GM19452 (cell line): Measurements from ENCODE around the gene TMPRSS2.

ENCODE experiments used
- ATAC-seq: cut with Tn5 transposase; IDR thresholded peaks from one replicate; pipeline ENCODE4 v1.9.1; 2021; ENCODE audit not compliant: unreplicated experiment

TMPRSS2 gene

DNA sequence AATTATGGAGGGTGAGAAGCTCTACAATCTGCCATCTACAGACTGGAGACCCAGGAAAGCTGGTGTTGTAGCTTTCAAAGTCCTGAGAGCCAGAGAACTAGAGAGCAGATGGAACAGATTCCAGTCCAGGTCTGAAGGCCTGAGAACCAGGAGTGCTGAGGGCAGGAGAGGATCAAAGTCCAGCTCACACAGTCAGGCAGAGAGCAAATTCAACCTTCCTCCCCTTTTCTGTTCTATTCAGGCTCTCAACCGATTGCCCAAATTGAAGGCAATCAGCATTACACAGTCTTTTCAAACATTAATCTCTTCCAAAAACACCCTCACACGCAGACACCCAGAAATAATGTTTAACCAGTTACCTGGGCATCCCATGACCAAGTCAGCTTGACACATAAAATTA lies 2.5 kb upstream of the TMPRSS2 start:
- no peak for ATAC-seq

GRCh38 chr21:41509733-41510132 lies 1.8 kb upstream of the TMPRSS2 start:
- ATAC-seq, result no peak

- ATAC-seq, result no peak
Measured at GRCh38 chr21:41509145-41509496, 1.2 kb upstream of the TMPRSS2 start.

DNA sequence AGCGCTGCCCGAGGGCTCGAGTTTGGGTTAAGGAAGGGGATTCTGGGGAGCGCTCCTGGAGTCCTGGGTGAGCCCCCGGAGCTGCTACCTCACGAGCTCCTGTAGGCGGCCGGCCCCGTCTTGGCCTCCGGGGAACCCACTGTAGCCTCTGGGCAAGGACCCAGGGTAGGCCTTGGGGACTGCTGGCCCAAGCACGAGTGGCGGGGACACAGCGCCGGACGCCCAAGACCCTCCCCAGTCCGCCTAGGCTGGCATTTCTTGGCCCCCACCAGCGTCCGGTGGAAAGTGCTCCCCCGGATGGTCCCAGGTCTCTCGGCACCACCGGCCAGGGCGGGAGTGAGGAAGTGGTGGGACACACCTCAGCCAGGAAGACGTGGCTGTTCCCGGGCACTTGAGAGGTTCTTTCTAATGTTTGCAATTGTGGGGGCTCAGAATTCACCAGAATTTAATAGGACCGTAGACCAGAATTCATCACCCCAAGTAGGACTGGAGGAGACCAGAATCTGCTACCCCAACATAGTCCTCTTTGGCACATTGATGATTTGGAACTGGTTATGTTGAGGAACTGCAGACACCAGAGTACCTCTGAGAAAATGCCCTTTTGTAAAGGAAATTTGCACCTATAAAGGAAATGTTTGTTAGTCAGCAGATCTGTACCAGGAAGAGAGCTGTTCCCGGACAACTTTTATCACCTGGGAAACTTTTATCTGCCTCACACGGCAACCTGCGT lies 622 bp upstream of the TMPRSS2 start:
- ATAC-seq, result no peak

GRCh38 chr21:41506611-41507520 lies 1.1 kb downstream of the TMPRSS2 start:
- no peak for ATAC-seq

DNA sequence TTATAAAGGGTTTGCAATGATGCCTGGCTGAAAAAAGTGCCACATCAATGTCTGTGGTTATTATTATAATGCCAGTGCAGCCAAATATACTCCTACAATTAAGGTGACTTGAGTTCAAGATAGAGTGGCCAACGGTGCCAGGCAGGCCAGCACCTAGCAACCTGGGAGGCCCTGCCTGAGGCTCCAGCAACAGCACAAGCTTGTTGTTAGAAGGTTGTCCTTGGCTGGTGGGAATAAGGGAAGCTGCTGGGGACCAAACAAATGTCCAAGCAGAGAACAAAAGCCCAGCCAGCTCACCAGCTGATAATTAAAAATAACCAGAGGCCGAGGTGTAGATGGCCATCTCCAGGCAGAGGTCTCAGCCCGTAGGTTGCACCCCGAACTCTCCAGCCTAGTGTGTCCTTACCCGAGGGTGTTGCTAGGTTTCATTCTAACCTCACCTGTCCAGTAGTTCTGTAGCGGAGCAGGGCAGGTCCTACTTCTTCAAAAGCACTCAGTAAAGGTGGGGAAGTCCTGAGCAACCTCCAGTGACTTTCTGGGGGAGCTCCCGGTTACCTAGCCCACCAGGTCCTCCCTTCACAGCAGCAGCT lies 1.9 kb downstream of the TMPRSS2 start:
- ATAC-seq, result no peak

DNA sequence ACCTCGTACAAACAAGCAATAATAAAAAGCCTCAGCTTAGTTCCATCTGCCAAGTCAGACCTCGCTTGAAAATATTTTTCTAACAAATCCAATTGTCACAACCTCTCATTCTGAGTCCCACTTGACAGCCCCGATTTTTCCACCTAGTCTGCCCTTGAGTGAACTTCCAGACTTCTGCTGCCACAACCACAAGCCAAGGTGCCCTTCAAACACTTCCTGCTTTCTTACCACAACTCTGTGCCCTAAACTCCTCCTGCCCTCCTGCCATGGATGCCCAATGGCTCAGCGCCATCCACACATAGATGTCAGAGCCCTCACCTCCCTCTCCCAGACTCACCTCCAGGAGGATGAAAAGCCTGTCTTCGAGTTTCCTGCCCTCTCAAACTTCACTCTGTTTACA lies 3.9 kb downstream of the TMPRSS2 start:
- ATAC-seq, result no peak

DNA sequence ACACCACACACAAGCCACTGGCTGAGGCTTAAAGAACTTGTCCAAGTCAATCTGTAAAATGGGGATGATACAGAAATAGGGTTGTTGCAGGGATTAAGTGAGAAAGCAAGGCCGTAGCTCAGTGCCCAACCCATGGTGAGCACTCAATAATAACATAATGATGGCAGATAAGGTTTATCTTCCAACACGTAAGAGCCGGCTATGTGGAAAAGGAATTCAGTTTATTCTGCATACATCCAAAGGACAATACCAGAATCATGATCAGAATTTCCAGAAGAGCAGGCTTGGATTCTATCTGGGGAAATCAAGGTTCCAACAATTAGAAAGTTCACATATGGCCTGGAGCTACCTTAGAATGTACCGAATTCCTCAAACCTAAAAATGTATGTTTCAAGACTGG lies 4.6 kb downstream of the TMPRSS2 start:
- ATAC-seq, result no peak

- ATAC-seq, result no peak
Measured at GRCh38 chr21:41501919-41502318, 6.0 kb downstream of the TMPRSS2 start.

GRCh38 chr21:41500931-41501381 lies 7.0 kb downstream of the TMPRSS2 start:
- ATAC-seq, result no peak

DNA sequence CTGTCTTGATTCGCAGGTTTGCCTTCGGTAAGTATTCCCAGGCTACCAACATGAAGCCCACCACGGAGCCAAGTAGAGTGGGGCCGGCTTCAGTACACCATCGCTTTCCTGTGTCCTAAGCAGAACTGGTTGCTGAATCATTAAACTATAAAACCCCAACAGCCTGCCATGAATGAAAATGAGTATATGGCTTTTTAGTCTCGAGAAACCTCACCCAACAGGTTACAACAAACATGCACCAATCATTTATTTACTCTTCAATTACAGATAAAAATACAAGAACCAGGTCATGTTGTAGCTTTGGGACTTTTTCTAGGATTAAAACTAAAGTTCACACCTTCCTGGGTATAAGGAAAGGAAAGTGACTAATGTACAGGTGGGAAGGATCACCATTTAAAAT lies 7.6 kb downstream of the TMPRSS2 start:
- ATAC-seq, result no peak

DNA sequence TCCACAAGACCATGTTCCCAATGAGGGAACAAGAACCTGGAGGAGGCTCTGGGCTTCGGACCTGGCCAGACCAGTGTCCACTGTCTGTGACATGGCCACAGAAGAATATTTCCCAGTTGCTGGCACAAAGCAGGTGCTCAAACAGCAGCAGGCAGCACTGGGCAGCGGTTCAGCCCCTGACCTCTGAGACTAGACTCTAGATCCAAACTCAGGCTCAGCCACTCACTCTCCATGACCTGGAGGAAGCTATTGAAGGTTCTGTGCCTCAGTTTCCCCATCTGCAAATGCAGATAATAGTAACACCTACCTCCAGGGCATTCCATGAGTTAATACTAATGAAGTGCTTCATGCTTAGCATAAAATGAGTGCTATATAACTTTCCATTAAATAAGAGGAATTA lies 8.0 kb downstream of the TMPRSS2 start:
- no peak for ATAC-seq

- no peak for ATAC-seq
Measured at GRCh38 chr21:41497788-41498187, 10.2 kb downstream of the TMPRSS2 start.

DNA sequence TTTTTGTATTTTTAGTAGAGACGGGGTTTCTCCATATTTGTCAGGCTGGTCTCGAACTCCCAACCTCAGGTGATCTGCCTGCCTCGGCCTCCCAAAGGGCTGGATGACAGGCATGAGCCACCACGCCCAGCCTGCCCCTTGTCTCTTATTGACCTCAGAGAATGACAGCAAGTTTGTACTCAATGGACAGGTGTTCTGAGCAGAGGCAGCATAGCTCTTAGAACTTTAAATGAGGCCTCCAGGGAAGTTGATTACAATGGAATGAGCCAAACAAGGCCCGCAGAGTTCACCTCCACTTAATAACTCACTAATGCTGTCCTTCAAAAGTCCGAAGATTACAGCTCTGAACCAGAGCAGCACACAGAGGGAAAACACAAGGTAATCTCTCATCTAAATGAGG lies 10.9 kb downstream of the TMPRSS2 start:
- ATAC-seq, result no peak

GRCh38 chr21:41494242-41494641 lies 13.7 kb downstream of the TMPRSS2 start:
- ATAC-seq, result no peak

DNA sequence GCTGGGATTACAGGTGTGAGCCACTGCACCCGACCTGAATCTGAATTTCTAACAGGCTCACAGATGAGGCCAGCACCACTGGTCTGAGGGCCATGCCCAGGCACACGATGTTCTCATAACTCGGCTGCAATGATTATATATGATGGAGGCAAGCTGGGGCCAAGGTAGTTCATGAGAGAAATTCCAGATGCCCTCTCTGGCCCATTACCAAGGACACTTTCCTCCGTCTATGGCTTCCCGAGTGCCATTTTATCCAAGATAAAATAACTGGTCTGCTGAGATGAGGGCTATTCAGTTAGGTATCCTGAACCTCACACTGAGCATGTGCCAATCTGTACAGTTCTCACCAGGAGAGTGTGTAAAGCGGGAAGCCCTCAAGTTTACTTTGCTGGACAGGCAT lies 16.5 kb downstream of the TMPRSS2 start:
- ATAC-seq, result no peak

DNA sequence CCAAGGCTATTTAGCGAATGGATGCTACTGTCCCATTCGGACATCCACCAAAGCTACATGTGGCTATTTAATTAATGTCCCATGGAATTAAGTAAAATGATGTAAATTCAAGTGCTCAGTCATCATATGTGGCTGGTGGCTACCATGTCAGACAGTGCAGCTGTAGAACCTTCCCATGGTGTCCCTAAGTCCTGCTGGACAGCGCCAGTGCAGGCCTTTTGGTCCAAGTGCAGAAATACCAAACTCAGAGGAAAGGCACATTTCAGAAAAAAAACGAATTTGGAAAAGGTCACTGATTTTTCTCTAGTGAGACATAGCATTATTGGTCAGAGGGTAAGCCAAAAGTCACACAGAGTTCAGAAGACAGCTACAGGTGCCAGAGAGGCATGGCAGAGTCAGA lies 17.6 kb downstream of the TMPRSS2 start:
- ATAC-seq, result no peak

DNA sequence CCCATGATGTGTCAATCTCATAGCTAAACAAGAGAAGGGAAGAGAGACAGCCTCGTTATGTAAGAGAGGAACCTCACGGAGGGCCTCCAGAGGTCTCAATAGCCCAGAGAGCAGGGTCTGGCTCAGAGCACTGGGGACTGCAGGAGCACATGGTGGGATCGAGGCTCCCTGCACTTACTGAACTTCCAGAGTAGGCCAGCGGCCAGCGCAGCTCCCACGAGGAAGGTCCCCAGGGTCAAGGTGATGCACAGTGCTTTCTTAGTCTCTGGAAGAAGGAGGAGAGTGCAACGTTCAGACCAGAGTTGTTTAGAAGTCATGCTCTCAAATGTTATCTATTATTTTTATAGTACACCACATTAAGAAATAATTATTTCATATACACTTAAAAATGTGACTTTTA lies 18.6 kb downstream of the TMPRSS2 start:
- no peak for ATAC-seq

GRCh38 chr21:41488080-41488479 lies 19.9 kb downstream of the TMPRSS2 start:
- no peak for ATAC-seq

DNA sequence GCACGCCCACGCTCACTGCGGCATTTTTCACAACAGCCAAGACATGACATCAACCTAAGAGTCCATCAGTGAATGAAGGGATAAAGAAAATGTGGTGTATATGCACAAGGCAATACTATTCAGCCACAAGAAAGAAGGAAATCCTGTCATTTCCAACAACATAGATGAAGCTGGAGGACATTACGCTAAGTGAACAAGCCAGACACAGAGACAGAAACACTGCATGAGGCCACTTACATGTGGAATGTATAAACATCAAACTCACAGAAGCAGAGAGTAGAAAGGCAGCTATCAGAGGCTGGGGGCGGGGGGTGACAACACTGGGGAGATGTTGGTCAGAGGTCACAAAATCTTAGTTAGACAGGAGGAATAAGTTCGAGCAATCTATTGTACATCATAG lies 20.9 kb downstream of the TMPRSS2 start:
- no peak for ATAC-seq

GRCh38 chr21:41483973-41484372 lies 24.0 kb downstream of the TMPRSS2 start:
- no peak for ATAC-seq

- ATAC-seq, result no peak
Measured at GRCh38 chr21:41483415-41483814, 24.5 kb downstream of the TMPRSS2 start.
